Measurements from ENCODE around the gene OR2A12.
"Not testable (repeated sequence)": the region's sequence is repeated elsewhere in the genome, so short reads cannot be mapped to it uniquely, and the experiment has no call there.

The OR2A12 gene

DNA sequence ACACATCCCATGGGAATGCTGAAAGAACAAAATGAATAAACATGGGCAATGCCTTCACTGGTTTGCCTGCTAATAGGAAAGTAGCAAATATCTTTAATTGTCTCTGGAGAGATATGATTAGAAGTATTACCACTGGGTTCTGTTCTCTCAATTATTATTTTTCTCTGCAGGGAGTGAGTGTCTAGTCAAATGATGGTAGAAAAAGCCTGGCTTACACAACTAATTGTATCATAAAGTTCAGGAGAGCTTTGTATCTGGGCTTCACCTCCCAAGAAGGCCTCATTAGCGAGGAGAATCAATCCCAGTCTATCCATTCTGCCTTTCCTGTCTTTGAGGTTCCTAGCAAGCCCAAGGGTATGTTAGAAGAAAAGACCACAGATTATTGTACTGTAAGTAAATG lies 36.8 kb downstream of the OR2A12 start, which contains the start of gene OR2A14:
Gene OR2A14, plus strand, starts transcription at position 301 of the 400 bp plus-strand sequence. CDS start 5,937 bp downstream, outside the sequence.
- no peak for DNase-seq

GRCh38 chr7:144127714-144128334 lies 41.7 kb downstream of the OR2A12 start:
- peak; percentile 65 for DNase-seq

DNA sequence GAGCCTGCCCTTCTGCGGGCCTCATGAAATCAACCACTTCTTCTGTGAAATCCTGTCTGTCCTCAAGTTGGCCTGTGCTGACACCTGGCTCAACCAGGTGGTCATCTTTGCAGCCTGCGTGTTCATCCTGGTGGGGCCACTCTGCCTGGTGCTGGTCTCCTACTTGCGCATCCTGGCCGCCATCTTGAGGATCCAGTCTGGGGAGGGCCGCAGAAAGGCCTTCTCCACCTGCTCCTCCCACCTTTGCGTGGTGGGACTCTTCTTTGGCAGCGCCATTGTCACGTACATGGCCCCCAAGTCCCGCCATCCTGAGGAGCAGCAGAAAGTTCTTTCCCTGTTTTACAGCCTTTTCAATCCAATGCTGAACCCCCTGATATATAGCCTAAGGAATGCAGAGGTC lies 43.5 kb downstream of the OR2A12 start:
- DNase-seq = not testable (repeated sequence)

GRCh38 chr7:144130730-144131129 lies 44.7 kb downstream of the OR2A12 start:
- DNase-seq = no peak

- no peak for DNase-seq
Measured at GRCh38 chr7:144132262-144132661, 46.2 kb downstream of the OR2A12 start.

GRCh38 chr7:144133307-144133706 lies 47.2 kb downstream of the OR2A12 start:
- no peak for DNase-seq

- DNase-seq = no peak
Measured at GRCh38 chr7:144134116-144134515, 48.0 kb downstream of the OR2A12 start.

DNA sequence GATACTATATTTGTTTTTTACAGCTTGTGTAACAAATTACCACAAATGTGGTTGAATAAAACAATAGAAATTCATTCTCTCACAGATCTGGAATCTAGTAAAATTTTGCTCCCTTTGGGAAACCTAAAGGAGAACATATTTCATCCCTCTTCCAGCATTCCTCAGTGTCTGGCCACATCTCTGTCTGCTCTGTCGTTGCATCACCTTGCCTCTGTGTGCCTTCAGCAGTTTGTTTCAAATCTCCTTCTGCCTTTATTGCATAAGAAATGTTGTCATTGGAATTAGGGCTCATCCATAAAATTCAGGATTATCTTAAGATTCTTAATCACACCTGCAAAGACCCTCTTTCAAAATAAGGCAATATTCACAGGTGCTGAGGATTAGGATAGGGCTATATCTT lies 51.4 kb downstream of the OR2A12 start:
- DNase-seq = no peak

DNA sequence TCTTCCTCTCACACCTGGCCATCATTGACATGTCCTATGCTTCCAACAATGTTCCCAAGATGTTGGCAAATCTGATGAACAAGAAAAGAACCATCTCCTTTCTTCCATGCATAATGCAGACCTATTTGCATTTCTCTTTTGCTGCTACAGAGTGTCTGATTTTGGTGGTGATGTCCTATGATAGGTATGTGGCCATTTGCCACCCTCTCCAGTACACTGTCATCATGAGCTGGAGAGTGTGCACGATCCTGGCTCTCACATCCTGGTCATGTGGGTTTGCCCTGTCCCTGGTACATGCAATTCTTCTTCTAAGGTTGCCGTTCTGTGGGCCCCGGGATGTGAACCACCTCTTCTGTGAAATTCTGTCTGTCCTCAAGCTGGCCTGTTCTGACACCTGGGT lies 56.1 kb downstream of the OR2A12 start:
- no peak for DNase-seq

GRCh38 chr7:144144426-144144825 lies 58.3 kb downstream of the OR2A12 start:
- no peak for DNase-seq

DNA sequence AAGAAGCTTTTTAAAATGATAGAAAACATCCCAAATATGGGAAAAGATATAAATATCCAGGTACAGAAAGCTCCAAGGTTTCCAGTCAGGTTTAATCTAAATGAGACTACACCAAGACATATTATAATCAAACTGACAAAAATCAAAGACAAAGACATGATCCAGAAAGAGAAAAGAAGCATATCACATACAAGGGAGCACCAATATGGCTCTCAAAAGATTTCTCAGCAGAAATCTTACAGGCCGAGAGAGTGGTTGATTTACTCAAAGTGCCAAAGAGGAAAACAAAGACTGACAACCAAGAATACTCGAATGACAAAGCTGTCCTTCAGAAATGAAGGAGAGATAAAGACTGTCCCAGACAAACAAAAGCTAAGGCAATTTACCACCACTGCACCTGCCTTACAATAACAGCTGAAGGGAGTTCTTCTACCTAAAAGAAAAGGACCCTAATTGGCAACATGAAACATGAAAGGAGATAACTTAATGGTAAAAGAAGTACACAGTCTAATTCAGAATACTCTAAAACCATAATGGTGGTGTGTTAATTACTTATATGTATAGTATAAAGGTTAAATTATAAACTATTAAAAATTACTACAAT lies 62.2 kb downstream of the OR2A12 start:
- no peak for DNase-seq
